Measurements from ENCODE around the gene LDOC1. TPM values are rescaled to one million over a fixed set of nuclear protein-coding genes. Genes with fewer than 3 reads are reported as not detected.

Gene LDOC1
- total RNA-seq, 1 experiment from 2014 or later: not detected

GRCh38 chrX:141185366-141185765 lies 8.4 kb upstream of the LDOC1 start:
- ATAC-seq (no peak), DNase-seq (ENCODE audit: low read depth, low spot score) (no peak)
- H3K79me2 ChIP-seq (ENCODE audit: insufficient read depth, low read length): no peaks in the 10 kb centered on the region
- CTCF ChIA-PET: no interaction called here
- no peak overlapping the region for H3K27ac ChIP-seq (ENCODE audit: low read depth, low read length)
- intact Hi-C loops (cut with micrococcal nuclease): no loop called here
- H4K20me1 ChIP-seq (ENCODE audit: insufficient read depth): no peaks in the 10 kb centered on the region
- H3K4me2 ChIP-seq (ENCODE audit: low read length): no peak overlapping the region
- TF ChIP-seq REST (IDR thresholded peaks at IDR 0.05; ENCODE audit: low read depth) (no peak), ZFX (IDR thresholded peaks at IDR 0.05) (no peak), YY1 (IDR thresholded peaks at IDR 0.05; ENCODE audit: extremely low read depth, insufficient replicate concordance, low read depth, low read length) (no peak), ATF3 (IDR thresholded peaks at IDR 0.05) (no peak), ELF1 (IDR thresholded peaks at IDR 0.05; ENCODE audit: borderline replicate concordance, low read depth) (no peak), POLR2A (IDR thresholded peaks at IDR 0.05; ENCODE audit: borderline replicate concordance, extremely low read depth, insufficient read depth, insufficient read length) (no peak), EZH2 (IDR thresholded peaks at IDR 0.05) (no peak), CEBPB (IDR thresholded peaks at IDR 0.05; ENCODE audit: low read depth) (no peak), CTCF (IDR thresholded peaks at IDR 0.05 in 2 of 3, conservative IDR thresholded peaks at IDR 0.05 in 1 of 3; ENCODE audit: borderline replicate concordance in 1 of 3, insufficient read depth in 1 of 3, low read depth in 2 of 3, low read length in 2 of 3) (no peak), SP1 (IDR thresholded peaks at IDR 0.05; ENCODE audit: low read depth) (no peak), POLR2AphosphoS5 (IDR thresholded peaks at IDR 0.05; ENCODE audit: low read depth, low read length) (no peak)
- no peaks in the 10 kb centered on the region for H3K9me3 ChIP-seq (ENCODE audit: control insufficient read depth in 1 of 2, insufficient read depth in 1 of 2, low read depth in 1 of 2, low read length in 2 of 2)
- RAD21 ChIA-PET (ENCODE audit: low non-redundant PET in 1 of 2, low total read pairs in 2 of 2, uncharacterized antibody in 2 of 2, unreplicated experiment in 2 of 2): no interaction called here
- no peaks in the 10 kb centered on the region for H3K36me3 ChIP-seq (ENCODE audit: control insufficient read depth in 1 of 2, insufficient read depth in 2 of 2, low read length in 2 of 2)
- no peaks in the 10 kb centered on the region for H3K9me2 ChIP-seq (ENCODE audit: insufficient read depth)
- H3K4me3 ChIP-seq (replicated peaks in 1 of 2; ENCODE audit: low read depth in 1 of 2, low read length in 2 of 2): no peak overlapping the region
- POLR2A ChIA-PET: no interaction called here
- H3K4me1 ChIP-seq (ENCODE audit: control insufficient read depth in 1 of 2, insufficient read depth in 2 of 2, low read length in 2 of 2): no peaks in the 10 kb centered on the region
- H3K9ac ChIP-seq (ENCODE audit: low read length): no peak overlapping the region
- H2AFZ ChIP-seq (ENCODE audit: low read depth, low read length, poor library complexity, severe bottlenecking): no peak overlapping the region
- no peaks in the 10 kb centered on the region for H3K27me3 ChIP-seq (ENCODE audit: insufficient read depth, low read length)
- BruUV-seq (replicated peaks): no TSS peak
